C4-2B (cell line): ENCODE data around the gene CUX1.
A peak's percentile ranks its signal among the peaks of the same experiment; 100 is the strongest.

Source experiments
- H3K27ac ChIP-seq: fragments of 450-650 bp; 2 replicates; pipeline ENCODE4 v1.5.1; 2017
- CTCF ChIP-seq: fragments of 450-650 bp; conservative IDR thresholded peaks from 2 replicates; pipeline ENCODE4 v1.5.1; 2017; ENCODE audit warnings: mild to moderate bottlenecking
- ZFX ChIP-seq: fragments of 450-650 bp; IDR thresholded peaks from 2 replicates; pipeline ENCODE4 v1.6.1; 2017

CUX1 gene

GRCh38 chr7:102268635-102269034 is 451.2 kb downstream of the CUX1 start:
- H3K27ac ChIP-seq, result no peak overlapping the region
- TF ChIP-seq CTCF, result no peak
- no peak for TF ChIP-seq ZFX

- no peak for TF ChIP-seq ZFX
- TF ChIP-seq CTCF, result no peak
- no peak overlapping the region for H3K27ac ChIP-seq
These were observed 452.9 kb downstream of the CUX1 start for GRCh38 chr7:102270178-102270887.

GRCh38 chr7:102271158-102271798 is 453.9 kb downstream of the CUX1 start:
- H3K27ac ChIP-seq, result no peak overlapping the region
- no peak for TF ChIP-seq ZFX
- TF ChIP-seq CTCF, result no peak

GRCh38 chr7:102272075-102272916 is 454.9 kb downstream of the CUX1 start:
- H3K27ac ChIP-seq, result no peak overlapping the region
- TF ChIP-seq CTCF, result peak; percentile 97
- TF ChIP-seq ZFX, result no peak

- no peak overlapping the region for H3K27ac ChIP-seq
- TF ChIP-seq ZFX, result no peak
- no peak for TF ChIP-seq CTCF
These were observed 455.7 kb downstream of the CUX1 start for GRCh38 chr7:102272917-102273748.

GRCh38 chr7:102273749-102274712 is 456.6 kb downstream of the CUX1 start:
- TF ChIP-seq CTCF, result no peak
- H3K27ac ChIP-seq, result no peak overlapping the region
